GM19238 (cell line): ENCODE results near the gene APLP1.
"Not testable (repeated sequence)": the region's sequence is repeated elsewhere in the genome, so short reads cannot be mapped to it uniquely, and the experiment has no call there.

Experiments used
- DNase-seq: peaks from one replicate; pipeline ENCODE4 v3.0.0; 2011; ENCODE audit warnings: low spot score; ENCODE audit not compliant: insufficient read length

Gene APLP1

DNA sequence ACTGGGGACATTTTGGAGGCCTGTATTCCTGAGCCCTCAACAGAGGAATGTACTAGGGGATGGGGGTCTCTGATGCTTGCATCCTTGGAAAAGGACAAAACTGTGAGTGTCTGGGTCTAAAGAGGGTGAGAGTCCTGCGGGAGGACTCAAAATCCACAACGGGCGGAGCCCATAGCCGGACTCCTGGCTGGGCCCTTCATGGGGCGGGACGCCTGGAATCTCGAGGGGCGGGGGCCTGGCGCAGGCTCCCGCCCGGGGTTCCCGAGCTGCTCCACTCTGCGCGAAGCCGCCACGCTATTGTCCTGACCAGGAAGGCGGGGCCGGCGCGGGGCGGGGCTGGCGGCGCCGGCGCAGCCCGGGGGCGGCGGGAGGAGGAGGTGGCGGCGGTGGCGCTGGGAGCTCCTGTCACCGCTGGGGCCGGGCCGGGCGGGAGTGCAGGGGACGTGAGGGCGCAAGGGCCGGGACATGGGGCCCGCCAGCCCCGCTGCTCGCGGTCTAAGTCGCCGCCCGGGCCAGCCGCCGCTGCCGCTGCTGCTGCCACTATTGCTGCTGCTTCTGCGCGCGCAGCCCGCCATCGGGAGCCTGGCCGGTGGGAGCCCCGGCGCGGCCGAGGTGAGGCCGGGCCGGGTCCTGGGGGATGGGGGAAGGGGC, at the start of gene APLP1:
Gene APLP1 (plus strand): TSS at position 403 of the 651 bp plus-strand sequence. CDS start 63 bp downstream, at position 466.
- DNase-seq = peak; percentile 40

DNA sequence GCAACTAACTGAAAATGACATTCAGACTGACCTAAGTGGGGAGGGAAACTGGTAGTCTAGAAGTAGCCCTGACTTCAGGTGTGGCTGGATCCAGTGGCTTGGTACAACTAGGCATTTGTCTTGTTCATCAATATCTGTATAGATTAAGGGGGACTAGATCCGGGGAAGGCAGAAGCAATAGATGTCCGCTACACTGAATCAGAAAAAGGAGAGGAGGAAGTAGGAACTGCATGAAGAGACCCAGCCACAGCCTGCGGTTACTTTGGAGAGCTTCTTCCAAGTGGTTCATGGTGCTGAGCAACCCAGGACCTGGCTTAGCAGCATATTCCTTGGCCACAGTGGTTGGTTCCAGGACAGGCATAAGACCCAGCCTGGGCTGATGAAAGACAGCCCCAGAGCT, 45.8 kb upstream of the APLP1 start:
- DNase-seq = no peak

DNA sequence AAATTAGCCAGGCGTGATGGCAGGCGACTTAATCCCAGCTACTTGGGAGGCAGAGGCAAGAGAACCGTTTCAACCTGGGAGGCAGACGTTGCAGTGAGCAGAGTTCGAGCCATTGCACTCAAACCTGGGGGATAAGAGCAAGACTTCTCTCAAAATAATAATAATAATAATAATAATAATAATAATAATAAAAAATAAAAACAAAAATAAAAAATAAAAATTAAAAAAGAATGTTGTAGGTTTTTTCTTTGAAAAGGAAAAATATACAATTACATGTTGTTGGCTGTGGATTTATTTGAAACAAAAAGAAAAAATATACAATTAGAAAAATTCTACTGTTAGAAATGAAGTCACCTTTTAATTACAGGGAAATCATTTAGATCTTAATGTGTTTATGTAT, 44.2 kb upstream of the APLP1 start:
- no peak for DNase-seq

DNA sequence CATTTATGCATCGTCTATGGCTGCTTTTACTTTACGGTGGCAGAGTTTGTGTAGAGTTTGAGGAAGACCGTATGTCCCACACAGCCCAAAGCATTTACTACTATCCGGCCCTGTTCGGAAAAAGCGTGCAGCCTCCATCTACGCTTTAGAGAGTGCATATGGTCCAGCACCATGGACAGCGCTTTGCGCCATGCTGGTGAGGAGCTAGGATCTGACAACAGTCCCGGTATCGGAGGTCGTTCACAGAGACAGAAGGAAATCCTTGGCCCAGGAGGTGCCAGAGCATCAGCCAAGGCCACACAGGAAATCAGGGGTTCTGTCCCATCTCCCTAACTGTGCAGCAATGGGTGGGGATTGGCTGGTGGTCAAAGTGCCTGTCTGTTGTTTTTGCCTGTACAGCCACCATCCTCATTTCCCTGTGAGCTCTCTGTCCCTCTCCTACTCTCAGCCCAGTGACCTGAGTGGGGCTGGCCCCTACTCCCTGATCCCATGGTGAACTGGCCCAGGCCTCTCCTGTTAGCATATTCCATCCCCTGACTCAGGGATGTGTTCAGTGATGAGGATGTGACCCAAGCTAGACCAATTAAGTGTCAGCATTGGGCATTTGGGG, 39.6 kb upstream of the APLP1 start:
- no peak for DNase-seq

DNA sequence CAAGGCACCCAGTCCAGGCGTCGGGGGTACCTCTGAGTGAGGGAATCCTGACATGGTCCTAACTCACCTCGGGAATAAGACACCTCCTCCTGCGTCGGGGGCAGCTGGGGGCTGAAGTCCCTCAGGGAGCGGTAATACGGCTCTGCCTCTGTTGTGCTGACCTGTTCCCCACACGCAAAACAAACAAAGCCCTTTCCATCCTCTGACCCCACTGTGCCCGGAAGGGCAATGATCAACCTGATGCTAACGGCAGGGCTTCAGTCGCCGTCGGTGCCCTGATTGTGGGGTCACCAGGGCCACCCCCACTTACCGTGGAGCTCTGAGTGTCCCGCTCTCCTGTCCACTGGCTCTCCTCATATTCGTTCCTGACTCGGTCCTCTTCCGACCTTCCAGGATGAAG, 37.4 kb upstream of the APLP1 start:
- DNase-seq = no peak

DNA sequence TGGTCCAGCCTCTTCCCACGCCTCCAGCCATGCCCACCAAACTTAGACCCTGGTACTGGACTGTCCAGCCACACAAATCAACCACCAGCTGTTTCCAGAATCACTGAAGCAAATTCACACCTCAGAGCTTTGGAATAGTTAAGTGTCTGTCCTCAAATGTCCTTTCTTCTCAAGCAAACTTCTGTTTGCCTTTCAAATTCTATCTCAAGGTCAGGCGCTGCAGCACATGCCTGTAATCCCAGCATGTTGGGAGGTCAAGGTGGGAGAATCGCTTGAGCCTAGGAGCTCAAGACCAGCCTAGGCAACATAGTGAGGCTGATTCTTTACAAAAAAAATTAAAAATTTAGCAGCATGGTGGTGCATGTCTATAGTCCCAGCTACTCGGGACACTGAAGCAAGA, 36.3 kb upstream of the APLP1 start:
- DNase-seq = no peak

DNA sequence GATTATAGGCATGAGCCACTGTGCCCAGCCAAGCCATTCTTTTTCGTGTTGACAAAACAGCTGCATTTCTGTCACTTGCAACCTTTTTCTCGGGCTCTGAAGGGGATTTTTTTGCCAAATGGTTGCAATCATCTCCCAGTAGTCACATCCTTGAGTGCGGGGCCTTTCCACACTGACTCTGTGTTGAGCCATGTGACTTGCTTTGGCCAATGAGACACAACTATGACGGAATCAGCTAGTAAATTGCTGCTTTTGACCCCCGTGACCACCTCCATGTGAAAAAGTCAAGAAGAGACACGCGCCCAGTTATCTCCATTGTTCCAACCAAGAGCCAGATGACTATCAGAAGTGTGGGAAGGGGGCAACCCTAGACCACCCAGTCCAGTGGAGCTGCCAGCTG, 34.4 kb upstream of the APLP1 start:
- DNase-seq = no peak

DNA sequence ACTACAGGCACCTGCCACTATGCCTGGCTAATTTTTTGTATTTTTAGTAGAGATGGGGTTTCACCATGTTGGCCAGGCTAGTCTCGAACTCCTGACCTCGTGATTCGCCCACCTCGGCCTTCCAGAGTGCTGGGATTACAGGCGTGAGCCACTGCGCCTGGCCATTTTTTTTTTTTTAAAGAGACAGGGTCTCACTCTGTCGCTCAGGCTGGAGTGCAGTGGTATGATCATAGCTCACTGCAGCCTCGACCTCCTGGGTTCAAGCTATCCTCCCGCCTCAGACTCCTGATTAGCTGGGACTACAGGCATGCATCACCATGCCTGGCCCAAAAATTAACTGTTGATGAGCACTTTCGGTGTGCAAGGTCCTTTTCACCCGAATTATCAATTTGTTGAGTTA, 32.3 kb upstream of the APLP1 start:
- DNase-seq = not testable (repeated sequence)

DNA sequence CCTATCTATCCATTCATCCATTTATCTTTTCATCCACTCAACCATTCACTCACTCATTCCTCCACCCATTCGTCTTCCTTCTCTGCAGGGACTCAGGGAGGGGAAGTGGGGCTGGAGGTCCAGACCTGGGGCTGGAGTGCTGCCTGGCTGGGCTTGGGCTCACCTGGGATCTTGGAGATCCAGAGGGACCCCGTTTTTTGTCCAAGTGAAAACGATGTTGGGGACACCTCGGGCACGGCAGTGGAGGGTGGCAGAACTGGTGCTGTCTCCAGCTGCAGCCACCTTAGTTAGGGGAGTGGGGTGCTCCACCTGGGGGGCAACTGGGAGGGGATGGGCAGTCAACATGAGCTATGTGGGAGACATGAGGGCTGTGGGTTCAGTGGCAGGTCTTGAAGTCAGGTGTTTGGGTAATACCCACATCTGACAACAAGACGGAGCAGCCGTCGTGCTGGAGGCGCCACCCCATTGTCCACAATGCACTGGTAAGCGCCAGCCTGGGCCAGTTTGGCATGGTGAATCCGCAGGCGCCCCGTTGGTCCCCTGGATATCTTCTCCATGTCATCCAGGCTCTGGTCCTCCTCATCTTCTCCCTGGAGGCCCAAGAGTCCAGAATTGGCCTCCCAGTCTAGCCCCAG, 26.3 kb upstream of the APLP1 start:
- DNase-seq = no peak

DNA sequence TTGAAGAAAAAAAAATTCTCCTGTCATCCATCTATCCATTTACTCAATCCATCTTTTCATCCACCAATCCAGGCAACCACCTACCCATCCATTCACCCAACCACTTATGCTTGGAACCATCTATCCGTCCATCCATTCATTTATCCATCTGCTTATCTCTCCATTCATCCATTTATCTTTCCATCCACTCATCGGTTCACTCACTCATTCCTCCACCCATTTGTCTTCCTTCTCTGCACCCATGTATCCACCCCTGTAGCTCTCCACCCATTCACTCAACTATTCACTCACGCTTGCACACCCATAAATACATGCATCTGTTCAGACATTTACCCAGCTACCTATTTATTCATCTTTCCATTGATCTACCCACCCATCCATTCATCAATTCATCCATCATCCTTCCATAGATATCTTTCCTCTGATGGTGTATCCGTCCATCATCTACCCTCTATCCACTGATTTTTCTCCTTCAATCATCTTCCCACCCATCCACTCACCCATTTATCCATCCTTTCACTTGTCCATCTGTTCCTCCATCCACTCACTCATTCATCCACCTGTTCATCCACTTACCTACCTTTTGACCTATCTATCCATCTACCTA, 25.6 kb upstream of the APLP1 start:
- DNase-seq = no peak

DNA sequence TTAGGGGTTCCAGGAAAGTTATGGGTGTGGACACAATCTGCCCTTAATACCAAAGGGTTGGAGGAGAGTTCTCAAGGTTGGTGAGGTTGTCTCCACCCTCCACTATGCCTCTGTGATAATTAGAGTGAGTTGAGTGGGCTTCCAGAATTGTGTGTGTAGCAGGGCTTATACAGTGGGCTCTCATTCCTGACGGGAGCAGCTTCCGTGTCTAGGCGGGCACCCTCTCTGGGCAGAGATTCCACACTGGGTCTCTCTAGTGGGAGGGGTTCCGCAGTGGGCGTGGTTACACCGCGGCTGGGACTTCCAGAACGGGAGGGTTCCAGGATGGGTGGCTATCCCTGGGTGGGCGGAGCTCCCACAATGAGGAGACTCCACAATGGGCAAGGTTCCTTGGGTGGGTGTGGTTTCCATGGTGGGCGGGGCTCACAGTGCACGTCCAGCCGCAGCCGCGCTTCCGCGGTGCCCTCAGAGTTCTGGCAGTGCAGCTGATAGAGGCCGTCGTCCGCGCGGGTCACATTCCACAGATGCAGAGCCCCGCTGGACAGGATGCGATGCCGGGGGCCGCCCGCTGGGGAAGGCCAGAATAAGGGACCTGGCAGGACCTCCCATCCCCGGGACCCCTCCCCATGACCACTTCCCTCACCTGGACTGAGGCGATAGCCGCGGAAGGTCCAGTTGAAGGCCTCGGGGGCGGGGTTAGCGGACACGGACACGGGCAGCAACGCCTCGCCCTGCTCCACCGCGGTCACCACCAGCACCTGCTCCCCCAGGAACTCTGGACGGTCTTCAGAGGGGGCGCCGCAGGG, 24.5 kb upstream of the APLP1 start:
- DNase-seq = no peak

DNA sequence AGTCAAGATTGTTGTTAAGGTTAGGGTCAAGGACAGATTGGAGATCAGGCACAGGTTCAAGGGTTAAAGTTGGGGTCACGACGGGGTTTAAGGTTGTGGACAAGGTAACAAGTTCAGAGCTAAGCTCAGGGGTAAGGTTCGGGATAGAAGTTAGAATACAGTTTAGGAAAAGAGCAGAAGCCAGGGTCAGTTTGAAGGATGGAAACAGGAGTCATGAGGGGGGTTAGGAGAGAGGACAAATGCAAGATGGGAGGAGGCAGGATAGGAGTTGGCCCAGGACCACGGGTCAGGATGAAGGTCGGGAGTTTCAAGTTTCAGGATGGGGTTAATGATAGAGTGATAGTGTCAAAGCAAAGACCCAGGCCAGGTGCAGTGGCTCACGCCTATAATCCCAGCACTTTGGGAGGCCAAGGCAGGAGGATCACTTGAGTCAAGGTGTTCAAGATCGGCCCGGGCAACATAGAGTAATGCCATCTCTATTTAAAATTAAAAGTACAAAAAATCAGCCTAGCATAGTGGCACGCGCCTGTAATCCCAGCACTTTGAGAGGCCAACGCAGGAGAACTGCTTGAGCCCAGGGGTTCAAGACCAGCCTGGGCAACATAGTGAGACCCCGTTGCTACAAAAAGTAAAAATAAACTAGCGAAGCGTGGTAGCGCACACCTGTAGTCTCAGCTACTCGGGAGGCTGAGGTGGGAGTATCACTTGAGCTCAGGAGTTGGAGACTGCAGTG, 23.7 kb upstream of the APLP1 start:
- no peak for DNase-seq

DNA sequence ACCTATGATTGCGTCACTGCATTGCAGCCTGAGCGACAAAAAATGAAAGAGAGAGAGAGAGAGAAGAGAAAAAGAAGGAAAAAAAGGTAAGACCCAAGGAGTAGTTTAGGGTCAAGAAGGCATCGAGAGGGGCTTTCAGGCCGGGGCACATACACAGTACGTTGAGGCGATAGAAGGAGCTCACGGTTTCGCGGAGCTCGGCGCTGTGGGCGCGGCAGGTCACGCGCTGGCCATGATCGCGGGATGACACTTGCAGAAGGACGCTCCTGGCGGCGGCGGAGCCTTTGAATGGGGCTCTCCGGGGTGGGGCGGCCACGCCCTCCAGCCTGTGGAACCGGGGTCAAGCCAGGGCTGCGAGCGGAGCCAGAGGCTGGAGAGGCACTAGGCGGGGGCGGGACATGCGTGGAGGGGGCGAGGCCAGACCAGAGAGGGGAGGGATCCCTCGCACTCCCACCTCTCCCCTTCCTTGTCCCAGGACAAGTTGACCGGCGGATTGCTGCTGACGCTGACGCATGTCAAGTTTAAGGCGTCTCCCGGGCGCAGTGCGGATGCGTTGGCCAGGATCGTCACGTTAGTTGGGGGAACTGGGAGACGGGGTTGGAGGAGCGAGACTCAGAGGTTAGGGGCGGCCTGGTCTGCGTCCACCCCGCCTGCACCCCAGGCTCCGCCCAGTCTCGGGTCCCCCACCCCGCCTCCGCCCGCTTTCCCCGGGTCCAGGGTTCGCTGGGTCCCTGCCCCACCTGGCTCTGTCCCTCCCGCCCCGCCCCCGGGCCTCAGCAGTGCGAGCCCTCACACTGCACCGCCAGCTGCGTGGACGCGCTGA, 22.9 kb upstream of the APLP1 start:
- DNase-seq = no peak

DNA sequence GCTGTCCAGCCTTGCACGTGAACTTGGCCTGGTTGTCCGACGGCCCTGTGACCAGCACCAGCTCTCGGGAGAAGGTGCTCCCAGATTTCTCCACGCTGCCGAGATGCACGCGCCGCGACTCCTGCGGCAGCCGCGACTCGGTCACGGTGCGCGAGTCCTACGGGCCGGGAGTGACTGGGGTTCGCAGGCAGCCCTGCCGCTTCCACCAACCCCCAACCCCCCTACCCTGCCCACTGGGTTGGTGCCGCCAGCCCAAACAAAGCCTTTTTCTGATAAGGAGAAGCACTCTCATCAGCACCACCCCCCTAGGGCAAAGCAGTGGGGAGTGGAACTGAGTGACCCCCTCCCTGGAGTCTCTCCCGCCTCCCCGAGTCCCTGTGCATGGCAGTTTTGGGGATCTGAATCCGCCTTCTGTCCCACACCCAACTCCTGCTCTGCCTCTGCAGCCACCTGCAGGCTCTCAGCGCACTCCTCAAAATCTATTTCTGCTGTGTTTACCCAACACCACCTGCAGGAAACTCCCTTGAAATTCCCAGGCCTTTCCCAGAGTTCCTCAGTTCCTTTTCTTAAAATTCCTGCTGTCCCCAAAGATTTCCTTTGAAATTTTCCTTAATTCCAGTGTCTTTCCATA, 22.2 kb upstream of the APLP1 start:
- DNase-seq = no peak

DNA sequence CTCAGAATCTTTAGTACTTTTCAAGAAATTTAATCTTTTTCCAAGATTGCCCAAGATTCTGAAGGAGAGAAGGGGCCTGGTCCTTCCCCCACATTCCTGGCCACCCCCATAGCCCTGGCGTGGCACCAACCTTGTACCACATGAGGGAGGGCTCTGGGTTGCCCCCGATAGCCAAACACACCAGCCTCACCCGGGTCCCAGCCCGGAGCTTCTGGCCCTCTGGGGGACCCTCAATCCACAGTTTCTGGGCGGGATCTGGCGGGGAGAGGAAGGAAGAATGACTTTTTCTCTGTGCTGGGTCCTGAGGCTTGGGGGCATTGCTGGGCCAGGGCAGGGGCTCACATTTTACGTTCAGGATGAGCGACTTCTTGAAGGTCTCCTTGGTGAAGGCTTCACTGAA, 20.5 kb upstream of the APLP1 start:
- no peak for DNase-seq

DNA sequence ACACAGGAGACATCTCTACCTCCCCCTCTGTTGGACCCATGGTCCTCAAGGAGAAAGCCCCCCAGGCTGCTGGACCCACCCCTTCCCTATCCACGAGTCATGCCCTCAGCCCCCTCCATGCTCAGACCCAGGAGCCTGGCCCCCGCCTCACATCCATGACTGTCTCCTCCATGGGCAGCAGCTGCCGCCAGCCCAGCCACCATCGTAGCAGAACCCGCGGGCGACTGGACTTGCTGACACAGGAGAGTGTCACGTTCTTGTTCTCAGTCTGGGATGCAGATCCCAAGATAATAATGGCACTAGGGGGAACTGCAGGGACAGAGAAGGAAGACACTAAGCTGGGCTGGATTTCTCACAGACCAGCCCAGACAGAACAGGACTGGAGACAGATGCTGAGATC, 19.9 kb upstream of the APLP1 start:
- no peak for DNase-seq

DNA sequence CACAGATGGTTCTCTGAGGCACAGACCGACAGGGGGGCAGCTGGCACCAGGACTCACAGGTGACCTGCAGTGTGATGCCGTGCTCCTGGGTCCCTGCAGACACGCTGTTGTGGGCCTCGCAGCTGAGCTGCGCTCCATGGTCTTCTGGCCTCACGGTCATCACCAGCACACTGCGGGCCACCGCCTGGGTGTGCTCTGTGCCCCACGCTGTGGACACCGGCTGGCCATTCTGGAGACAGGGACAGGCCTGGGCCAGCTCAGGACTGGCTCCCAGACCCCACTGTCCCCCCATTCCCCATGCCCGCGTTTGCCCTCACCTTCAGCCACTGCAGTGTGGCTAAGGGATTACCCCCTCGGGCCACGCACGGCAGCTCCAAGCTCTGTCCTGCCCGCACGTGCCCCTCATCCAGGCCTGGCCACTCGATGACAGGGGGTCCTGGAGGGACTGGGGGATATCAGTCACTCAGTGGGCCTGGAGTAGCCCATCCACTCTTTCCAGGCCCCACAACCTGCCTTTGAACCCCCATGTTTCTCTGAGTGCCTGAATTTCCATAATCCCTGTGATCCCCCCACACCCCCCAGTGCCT, 19.4 kb upstream of the APLP1 start:
- no peak for DNase-seq

DNA sequence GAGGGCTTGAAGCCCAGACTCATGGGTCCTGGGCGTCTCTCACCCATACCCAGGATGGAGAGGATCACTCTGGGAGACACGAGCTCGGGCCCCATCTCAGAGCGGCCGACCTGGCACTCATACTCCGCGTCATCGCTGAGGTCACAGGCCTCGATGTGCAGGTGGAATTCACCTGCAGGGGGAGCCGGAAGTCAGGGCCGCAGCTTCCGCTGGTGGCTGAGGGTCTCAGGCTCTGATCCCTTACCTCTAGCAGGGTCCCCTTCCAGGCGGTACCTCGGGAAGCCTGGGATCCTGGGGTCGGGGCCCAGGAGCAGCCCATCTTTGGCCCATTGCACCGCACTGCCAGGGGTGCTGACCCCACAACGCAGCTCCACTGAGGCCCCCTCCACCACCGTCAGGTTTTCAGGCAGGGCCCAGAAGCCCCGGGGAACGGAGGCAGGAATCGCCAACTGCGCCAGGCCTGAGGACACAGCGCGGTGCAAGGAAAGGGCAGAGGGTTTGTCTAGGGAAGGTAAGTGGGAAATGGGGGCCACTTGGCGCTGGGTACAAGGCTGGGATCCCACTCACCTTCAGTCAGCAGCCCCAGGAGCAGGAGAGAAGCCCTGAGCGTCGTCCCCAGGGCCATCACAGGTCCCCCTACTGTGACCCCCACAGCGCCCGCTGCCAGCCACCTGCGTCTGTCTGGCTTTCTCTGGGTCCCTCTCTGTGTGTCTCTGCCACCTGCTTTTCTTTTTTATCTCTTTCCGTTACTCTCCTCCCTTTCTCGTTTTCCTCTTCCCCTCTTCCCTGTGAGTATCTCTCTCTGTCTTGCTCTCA, 17.0 kb upstream of the APLP1 start:
- no peak for DNase-seq
